WTC11 (cell line): ENCODE results near the gene KIFBP.

ENCODE experiments used
- CBFB ChIP-seq: sonication (generic); formaldehyde crosslinking; IDR thresholded peaks from 2 replicates; pipeline ENCODE4 v1.8.1; 2022; ENCODE audit warnings: mild to moderate bottlenecking, low read depth, missing genetic modification reagents
- CTCF ChIP-seq: fragments of 200-600 bp; IDR thresholded peaks from 2 replicates; pipeline ENCODE4 v1.8.0; 2022; ENCODE audit warnings: antibody characterized with exemption
- E2F4 ChIP-seq: sonication (generic); formaldehyde crosslinking; IDR thresholded peaks from 2 replicates; pipeline ENCODE4 v1.8.1; 2022; ENCODE audit warnings: low read depth, mild to moderate bottlenecking, moderate library complexity, missing genetic modification reagents, borderline replicate concordance
- ESRRA ChIP-seq: sonication (generic); formaldehyde crosslinking; IDR thresholded peaks from 2 replicates; pipeline ENCODE4 v1.8.1; 2022; ENCODE audit warnings: mild to moderate bottlenecking, missing genetic modification reagents, borderline replicate concordance
- FOXJ3 ChIP-seq: sonication (generic); formaldehyde crosslinking; IDR thresholded peaks from 2 replicates; pipeline ENCODE4 v1.9.0; 2021; ENCODE audit warnings: missing genetic modification reagents, mild to moderate bottlenecking, borderline replicate concordance
- MAX ChIP-seq: sonication (generic); formaldehyde crosslinking; IDR thresholded peaks from 2 replicates; pipeline ENCODE4 v1.8.0; 2022; ENCODE audit warnings: mild to moderate bottlenecking, missing genetic modification reagents
- MLX ChIP-seq: sonication (generic); formaldehyde crosslinking; IDR thresholded peaks from 2 replicates; pipeline ENCODE4 v1.8.1; 2023; ENCODE audit warnings: mild to moderate bottlenecking, missing genetic modification reagents, moderate library complexity
- OVOL2 ChIP-seq: fragments of 250-450 bp; sonication (Bioruptor Pico); IDR thresholded peaks from 2 replicates; pipeline ENCODE4 v1.9.0; 2021; ENCODE audit warnings: mild to moderate bottlenecking, borderline replicate concordance
- SMAD3 ChIP-seq: sonication (generic); formaldehyde crosslinking; IDR thresholded peaks from 2 replicates; pipeline ENCODE4 v1.8.0; 2022; ENCODE audit warnings: missing genetic modification reagents, mild to moderate bottlenecking, borderline replicate concordance
- STAT6 ChIP-seq: sonication (generic); formaldehyde crosslinking; conservative IDR thresholded peaks from 2 replicates; pipeline ENCODE4 v1.8.1; 2023; ENCODE audit warnings: mild to moderate bottlenecking, low read depth, missing genetic modification reagents, moderate library complexity
- ZBTB21 ChIP-seq: sonication (generic); formaldehyde crosslinking; IDR thresholded peaks from 2 replicates; pipeline ENCODE4 v1.8.1; 2023; ENCODE audit warnings: mild to moderate bottlenecking, missing genetic modification reagents, borderline replicate concordance
- ZNF121 ChIP-seq: sonication (generic); formaldehyde crosslinking; IDR thresholded peaks from 2 replicates; pipeline ENCODE4 v1.8.0; 2023; ENCODE audit warnings: missing genetic modification reagents
- ZNF232 ChIP-seq: sonication (generic); formaldehyde crosslinking; IDR thresholded peaks from 2 replicates; pipeline ENCODE4 v1.8.0; 2022; ENCODE audit warnings: mild to moderate bottlenecking, missing genetic modification reagents
- TF ChIP-seq, protein P1 (sequence below): sonication (generic); formaldehyde crosslinking; IDR thresholded peaks from 2 replicates; pipeline ENCODE4 v1.8.0; 2022; ENCODE audit warnings: mild to moderate bottlenecking, missing genetic modification reagents

DNA sequence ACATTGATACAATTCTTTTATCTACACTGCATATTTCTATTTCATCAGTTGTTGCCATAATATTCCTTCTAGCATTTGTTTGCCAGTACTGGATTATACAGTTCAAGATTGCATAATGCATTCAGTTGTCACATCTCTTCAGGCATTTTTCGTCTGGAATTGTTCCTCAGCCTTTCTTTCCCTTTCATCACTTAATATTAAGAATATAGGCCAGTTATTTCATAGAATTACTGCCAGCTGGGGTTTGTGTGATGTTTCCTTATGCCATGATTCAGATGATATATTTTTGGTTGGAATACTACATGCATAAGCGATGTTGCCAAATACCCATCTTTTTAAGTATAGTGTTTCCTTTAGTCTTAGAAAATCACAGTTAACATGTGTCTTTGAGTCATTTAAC is 20.8 kb downstream of the KIFBP start:
- TF ChIP-seq CTCF (no peak), ZNF121 (no peak), SMAD3 (CRISPR knock-in tag) (no peak), ZBTB21 (CRISPR knock-in tag) (no peak), ESRRA (CRISPR knock-in tag) (no peak), ZNF232 (CRISPR knock-in tag) (no peak), OVOL2 (no peak), CBFB (CRISPR knock-in tag) (no peak), MLX (CRISPR knock-in tag) (no peak), E2F4 (CRISPR knock-in tag) (no peak), FOXJ3 (CRISPR knock-in tag) (no peak), STAT6 (CRISPR knock-in tag) (no peak), MAX (no peak)
- TF ChIP-seq, protein P1, sequence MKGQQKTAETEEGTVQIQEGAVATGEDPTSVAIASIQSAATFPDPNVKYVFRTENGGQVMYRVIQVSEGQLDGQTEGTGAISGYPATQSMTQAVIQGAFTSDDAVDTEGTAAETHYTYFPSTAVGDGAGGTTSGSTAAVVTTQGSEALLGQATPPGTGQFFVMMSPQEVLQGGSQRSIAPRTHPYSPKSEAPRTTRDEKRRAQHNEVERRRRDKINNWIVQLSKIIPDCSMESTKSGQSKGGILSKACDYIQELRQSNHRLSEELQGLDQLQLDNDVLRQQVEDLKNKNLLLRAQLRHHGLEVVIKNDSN (CRISPR knock-in tag): no peak
